GM10847 (cell line): Measurements from ENCODE around the gene LPO.

Experiments used
- POLR2A ChIP-seq: IDR thresholded peaks from 2 replicates; pipeline ENCODE4 v1.6.1; 2011; ENCODE audit not compliant: insufficient read length; ENCODE audit errors: extremely low read depth

Gene LPO

DNA sequence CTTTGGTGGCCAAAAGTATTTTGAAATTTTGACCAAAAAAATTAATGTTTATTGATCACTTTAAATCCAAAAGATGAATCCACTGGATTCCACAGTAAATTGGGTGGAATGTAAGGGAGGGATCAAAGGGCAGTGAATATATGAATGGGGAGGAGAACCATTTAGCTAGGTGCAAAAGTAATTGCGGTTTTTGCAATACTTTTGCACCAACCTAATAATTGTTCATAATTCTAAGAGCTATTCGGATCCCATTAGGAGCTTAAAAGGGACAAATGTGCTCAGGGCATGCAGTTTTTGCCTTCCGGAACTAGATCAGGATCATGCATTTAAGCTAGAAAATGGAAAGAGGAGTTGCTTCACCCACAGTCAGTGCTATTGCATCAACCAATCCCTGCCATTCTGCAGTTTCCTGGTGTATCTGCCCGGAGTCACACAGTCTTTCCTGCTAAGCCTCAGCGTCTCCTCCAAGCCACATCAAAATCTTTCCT, at the start of gene LPO:
Gene LPO (plus strand): TSS at position 438 of the 488 bp plus-strand sequence. CDS start 4,396 bp downstream, outside the sequence.
- no peak for TF ChIP-seq POLR2A

GRCh38 chr17:58189436-58190146, 48.8 kb upstream of the LPO start:
- TF ChIP-seq POLR2A = no peak

DNA sequence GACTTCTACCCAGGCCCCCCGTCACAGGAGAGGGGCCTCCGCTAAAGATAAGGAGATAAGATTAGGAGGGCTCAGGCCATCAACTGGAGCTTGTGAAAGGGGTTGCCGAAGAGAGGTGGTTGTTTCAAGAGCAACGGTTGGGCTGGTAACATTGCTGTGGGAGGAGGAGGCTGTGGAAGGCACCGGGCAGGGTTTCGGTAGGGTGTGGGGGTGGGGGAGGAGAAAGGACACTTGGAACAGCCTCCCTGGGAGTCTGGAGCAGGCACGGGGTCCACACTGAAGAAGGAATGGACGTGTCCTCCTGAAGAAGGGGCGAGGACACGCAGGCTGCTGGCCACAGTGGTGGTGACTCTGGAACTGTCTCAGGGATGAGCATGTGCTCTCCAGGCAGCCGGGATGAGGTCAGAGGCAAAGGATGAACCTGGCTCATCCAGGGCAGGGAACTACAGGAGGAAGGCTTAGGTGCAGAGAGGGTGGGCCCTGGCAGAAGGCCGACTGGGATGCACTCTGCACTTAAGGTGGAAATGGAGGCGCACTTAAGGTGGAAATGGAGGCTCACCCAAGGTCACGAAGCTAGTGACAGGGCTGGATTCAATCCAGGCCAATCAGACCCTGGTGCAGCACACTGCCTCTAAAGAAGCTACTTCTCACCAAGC, 47.0 kb upstream of the LPO start:
- no peak for TF ChIP-seq POLR2A

DNA sequence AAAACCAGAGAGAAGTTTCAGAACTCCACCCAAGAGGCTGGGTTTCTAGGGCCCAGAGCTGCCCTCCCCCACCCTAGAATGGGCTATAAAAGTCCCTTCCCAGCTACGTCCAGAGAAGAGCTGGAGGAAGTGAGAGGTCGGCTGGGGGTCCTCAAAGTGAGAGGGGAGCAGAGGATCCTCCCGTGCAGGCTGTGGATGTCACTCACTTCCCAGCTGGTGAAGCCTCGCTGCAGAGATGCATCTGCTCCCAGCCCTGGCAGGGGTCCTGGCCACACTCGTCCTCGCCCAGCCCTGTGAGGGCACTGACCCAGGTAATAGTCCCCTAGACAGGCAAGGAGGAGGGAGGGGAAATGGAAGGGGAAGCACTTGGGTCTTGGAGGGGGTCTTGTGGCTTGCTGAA, 45.8 kb upstream of the LPO start, which contains the start of gene EPX:
Gene EPX (plus strand): TSS at position 115 of the 400 bp plus-strand sequence. CDS start 121 bp downstream, at position 236.
- TF ChIP-seq POLR2A = no peak

GRCh38 chr17:58193641-58194255, 44.6 kb upstream of the LPO start:
- no peak for TF ChIP-seq POLR2A

DNA sequence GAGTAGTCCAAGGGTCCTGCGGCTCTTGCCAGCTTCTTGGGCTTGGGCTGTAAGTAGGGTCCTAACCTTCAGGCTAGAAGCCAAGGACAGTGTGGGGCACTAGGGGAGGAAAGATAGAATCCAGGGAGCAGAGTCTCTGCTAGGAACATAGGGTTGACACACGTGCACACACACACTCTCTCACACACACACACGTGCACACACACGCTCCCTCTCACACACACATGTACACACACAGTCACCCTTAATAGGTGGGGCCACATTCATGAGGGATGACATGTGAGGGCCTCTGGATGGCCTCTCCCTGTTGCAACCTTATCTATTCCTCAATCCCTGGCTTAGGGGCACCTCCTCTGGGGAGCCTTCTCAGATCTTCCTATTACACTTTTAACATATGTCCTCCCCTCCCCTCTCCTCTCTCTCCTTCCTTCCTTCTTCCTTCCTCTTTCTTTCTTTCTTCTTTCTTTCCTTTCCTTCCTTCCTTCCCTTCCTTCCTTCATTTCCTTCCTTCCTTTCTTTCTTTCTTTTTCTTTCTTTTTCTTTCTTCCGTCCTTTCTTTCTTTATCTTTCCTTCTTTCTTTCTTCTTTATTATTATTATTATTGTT, 42.8 kb upstream of the LPO start:
- TF ChIP-seq POLR2A = no peak

GRCh38 chr17:58196610-58197009, 41.8 kb upstream of the LPO start:
- TF ChIP-seq POLR2A = no peak

DNA sequence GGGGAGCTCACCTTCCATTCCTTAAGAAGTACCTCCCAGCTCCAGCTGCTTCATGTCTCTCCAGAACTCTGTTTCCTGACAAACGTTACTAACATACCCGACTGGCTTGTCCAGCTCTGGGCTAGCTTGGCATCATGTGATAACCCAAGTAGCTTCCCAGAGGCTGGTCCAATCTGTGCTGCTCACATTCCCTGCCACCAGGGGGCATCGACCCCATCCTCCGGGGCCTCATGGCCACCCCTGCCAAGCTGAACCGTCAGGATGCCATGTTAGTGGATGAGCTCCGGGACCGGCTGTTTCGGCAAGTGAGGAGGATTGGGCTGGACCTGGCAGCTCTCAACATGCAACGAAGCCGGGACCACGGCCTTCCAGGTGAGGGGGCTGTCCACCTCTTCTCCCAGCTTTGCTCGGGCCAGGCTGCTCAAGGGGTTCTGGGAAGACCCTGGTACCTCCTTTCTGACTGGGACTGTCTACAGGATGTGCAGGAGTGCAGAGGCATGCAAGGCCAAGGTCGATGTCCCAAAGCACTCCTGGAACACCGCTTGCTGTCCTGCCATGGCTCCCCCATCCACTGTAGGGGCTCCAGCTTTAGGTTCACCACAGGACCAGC, 38.3 kb upstream of the LPO start:
- no peak for TF ChIP-seq POLR2A

DNA sequence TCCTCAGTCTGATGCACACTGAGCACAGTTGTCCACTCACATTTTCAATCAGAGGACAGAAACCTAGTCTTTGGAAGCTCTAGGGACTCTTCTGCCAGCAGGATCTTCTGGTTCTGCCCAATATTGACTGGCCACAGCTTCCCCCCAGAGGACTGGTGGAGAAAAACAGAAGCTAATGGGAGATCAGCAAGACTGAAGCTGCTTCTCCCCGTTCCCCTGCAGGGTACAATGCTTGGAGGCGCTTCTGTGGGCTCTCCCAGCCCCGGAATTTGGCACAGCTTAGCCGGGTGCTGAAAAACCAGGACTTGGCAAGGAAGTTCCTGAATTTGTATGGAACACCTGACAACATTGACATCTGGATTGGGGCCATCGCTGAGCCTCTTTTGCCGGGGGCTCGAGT, 35.5 kb upstream of the LPO start:
- TF ChIP-seq POLR2A = no peak

- TF ChIP-seq POLR2A = no peak
Measured at GRCh38 chr17:58204796-58205195, 33.6 kb upstream of the LPO start.

DNA sequence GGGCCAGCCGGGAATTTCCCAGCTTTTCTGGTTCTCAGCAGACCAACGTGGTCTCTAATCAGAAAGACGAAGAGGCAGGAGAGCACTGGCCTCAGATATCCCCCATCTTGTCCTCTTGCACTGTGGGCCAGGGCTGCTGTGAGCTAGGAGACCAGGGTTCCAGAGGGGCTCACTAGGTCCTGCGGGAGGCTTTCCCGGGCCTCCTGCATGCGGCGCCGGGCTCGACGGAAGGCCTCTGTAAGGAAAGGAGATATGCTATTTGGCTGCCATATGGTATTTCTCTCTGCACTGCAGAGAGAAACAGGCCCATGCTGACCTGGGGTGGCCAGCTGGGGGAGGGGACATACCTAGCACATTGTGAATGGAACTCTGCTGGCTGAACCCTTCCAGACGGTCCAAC, 32.4 kb upstream of the LPO start:
- TF ChIP-seq POLR2A = no peak

DNA sequence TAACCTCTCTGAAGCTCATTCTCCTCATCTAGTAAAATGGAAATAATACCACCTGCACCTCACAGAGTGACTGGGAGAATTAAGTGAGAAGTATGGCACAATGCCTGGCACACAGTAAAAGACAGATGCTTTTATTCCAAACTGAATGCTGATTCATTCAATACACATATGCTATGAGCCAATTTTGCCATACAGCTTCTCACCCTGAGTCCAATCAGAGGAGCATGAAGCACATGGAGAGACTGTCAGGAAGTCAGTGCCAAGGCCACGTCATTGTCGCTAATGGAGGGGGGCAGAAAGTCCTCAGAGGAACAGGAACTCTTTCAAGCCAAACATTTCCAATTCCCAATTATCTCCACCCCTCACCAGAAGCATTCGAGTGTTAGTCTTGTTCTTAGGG, 30.9 kb upstream of the LPO start:
- no peak for TF ChIP-seq POLR2A

DNA sequence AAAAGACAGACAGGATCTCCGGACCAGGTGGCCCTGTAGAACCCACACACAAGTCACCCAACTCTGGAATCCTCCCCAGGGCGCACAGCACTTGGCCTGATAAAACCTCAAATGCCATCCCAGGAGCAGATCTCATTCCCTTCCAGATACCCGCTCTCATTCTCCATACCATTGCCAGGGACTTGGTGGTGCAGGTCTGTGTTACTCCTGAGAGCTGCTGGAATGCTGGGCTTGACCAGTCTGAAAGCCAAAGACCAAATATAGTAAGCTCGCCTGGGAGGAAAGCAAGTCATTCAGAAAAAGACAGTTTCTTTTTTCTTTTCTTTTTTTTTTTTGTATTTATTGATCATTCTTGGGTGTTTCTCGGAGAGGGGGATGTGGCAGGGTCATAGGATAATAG, 30.0 kb upstream of the LPO start:
- TF ChIP-seq POLR2A = no peak

- no peak for TF ChIP-seq POLR2A
Measured at GRCh38 chr17:58210922-58211321, 27.5 kb upstream of the LPO start.

GRCh38 chr17:58215685-58216084, 22.7 kb upstream of the LPO start:
- TF ChIP-seq POLR2A = no peak
